HCT116 (cell line): ENCODE measurements around the gene STON1. TPM values are rescaled to one million over a fixed set of nuclear protein-coding genes. Genes with fewer than 3 reads are reported as not detected.

Source experiments
- ATAC-seq: fragments of 200-7000 bp; cut with Tn5 transposase; 2 replicates; pipeline ENCODE4 v1.9.1; 2020; ENCODE audit warnings: mild to moderate bottlenecking, moderate library complexity
- BruUV-seq: library from RNA; stranded (reverse); fragments of 400-500 nt; replicated peaks from 2 replicates; lab custom pipeline; 2021; lab: Mats Ljungman, UMichigan
- CTCF ChIA-PET: fragments of 300-600 bp; sonication (Branson Sonifier 250); formaldehyde crosslinking; loops from one replicate; lab custom pipeline; 2021; ENCODE audit warnings: antibody characterized with exemption; lab: Charles Lee
- POLR2A ChIA-PET: fragments of 300-600, 350-600 bp; sonication (Branson Sonifier 250); formaldehyde crosslinking; loops from one replicate; lab custom pipeline; 2021; ENCODE audit warnings: antibody characterized with exemption; lab: Charles Lee
- RAD21 ChIA-PET, 2 experiments: fragments of 300-600 bp; sonication (Branson Sonifier 250); formaldehyde crosslinking; loops; one replicate each; lab custom pipeline; 2023; ENCODE audit warnings: low total read pairs in 2 of 2; ENCODE audit not compliant: uncharacterized antibody in 2 of 2, unreplicated experiment in 2 of 2, low non-redundant PET in 1 of 2; lab: Charles Lee
- DNase-seq: peaks from one replicate; pipeline ENCODE4 v3.0.0-alpha.2; 2010; ENCODE audit warnings: low read depth, low spot score
- H2AFZ ChIP-seq: fragments of 200-600 bp; shearing (Covaris generic), sonication (generic); 2 replicates; pipeline ENCODE4 v1.6.1; 2017; ENCODE audit warnings: low read depth, mixed run types, mixed read lengths, antibody characterized with exemption, low read length; ENCODE audit not compliant: poor library complexity, severe bottlenecking
- H3K27ac ChIP-seq: 2 replicates; pipeline ENCODE4 v1.5.1; 2012; ENCODE audit warnings: low read depth, low read length
- H3K27me3 ChIP-seq: fragments of 200-600 bp; sonication (generic); 2 replicates; pipeline ENCODE4 v1.6.1; 2016; ENCODE audit warnings: mixed run types, low read length, mixed read lengths; ENCODE audit not compliant: insufficient read depth
- H3K36me3 ChIP-seq, 2 experiments: fragments of 200-500 bp in 1 of 2; fragments of 200-600 bp in 1 of 2; sonication (Bioruptor generic) in 1 of 2; sonication (generic) in 1 of 2; 2 replicates each; pipeline versions ENCODE4 v1.5.1 to v1.6.1; 2014 to 2016; ENCODE audit warnings: low read length in 2 of 2, inconsistent platforms in 1 of 2, mixed read lengths in 1 of 2, mixed run types in 1 of 2; ENCODE audit not compliant: insufficient read depth in 2 of 2, control insufficient read depth in 1 of 2
- H3K4me1 ChIP-seq, 2 experiments: fragments of 200-600 bp in 1 of 2; sonication (generic) in 1 of 2; 2 replicates each; pipeline versions ENCODE4 v1.5.1 to v1.6.1; 2012 to 2017; ENCODE audit warnings: low read length in 2 of 2, inconsistent platforms in 1 of 2, mild to moderate bottlenecking in 1 of 2, mixed read lengths in 1 of 2, mixed run types in 1 of 2, moderate library complexity in 1 of 2; ENCODE audit not compliant: insufficient read depth in 2 of 2, control insufficient read depth in 1 of 2
- H3K4me2 ChIP-seq: fragments of 200-600 bp; sonication (generic); 2 replicates; pipeline ENCODE4 v1.6.1; 2017; ENCODE audit warnings: mixed run types, low read length, mixed read lengths
- H3K4me3 ChIP-seq, 2 experiments: fragments of 200-600 bp in 1 of 2; sonication (generic) in 1 of 2; replicated peaks in 1 of 2; 2 replicates each; pipeline ENCODE4 v1.5.1; 2011 to 2016; ENCODE audit warnings: low read length in 2 of 2, control low read depth in 1 of 2, low read depth in 1 of 2, mild to moderate bottlenecking in 1 of 2, mixed read lengths in 1 of 2, mixed run types in 1 of 2
- H3K79me2 ChIP-seq: fragments of 200-600 bp; sonication (generic); 2 replicates; pipeline ENCODE4 v1.6.1; 2017; ENCODE audit warnings: mild to moderate bottlenecking, mixed run types, low read length, moderate library complexity, mixed read lengths; ENCODE audit not compliant: insufficient read depth
- H3K9ac ChIP-seq: fragments of 200-600 bp; sonication (generic); 2 replicates; pipeline ENCODE4 v1.6.1; 2016; ENCODE audit warnings: low read length, mixed read lengths
- H3K9me2 ChIP-seq: fragments of 200-600 bp; sonication (generic), shearing (Covaris generic); 2 replicates; pipeline ENCODE4 v1.6.1; 2017; ENCODE audit warnings: mixed run types, mild to moderate bottlenecking, moderate library complexity; ENCODE audit not compliant: insufficient read depth
- H3K9me3 ChIP-seq, 2 experiments: fragments of 200-500 bp in 1 of 2; fragments of 200-600 bp in 1 of 2; sonication (Bioruptor generic) in 1 of 2; sonication (generic) in 1 of 2; 2 replicates each; pipeline ENCODE4 v1.6.1; 2014 to 2017; ENCODE audit warnings: low read length in 2 of 2, mixed read lengths in 2 of 2, inconsistent platforms in 1 of 2, low read depth in 1 of 2, mild to moderate bottlenecking in 1 of 2, mixed run types in 1 of 2, moderate library complexity in 1 of 2; ENCODE audit not compliant: control insufficient read depth in 1 of 2, insufficient read depth in 1 of 2
- H4K20me1 ChIP-seq: fragments of 200-600 bp; sonication (generic), shearing (Covaris generic); 2 replicates; pipeline ENCODE4 v1.6.1; 2017; ENCODE audit warnings: mixed run types, mild to moderate bottlenecking, moderate library complexity; ENCODE audit not compliant: insufficient read depth
- CBX3 ChIP-seq: IDR thresholded peaks from 2 replicates; pipeline ENCODE4 v1.6.1; 2012; ENCODE audit warnings: low read depth
- CTCF ChIP-seq, 3 experiments: fragments of 200-600 bp in 1 of 3; sonication (generic) in 1 of 3; IDR thresholded peaks in 2 of 3; conservative IDR thresholded peaks in 1 of 3; 2 replicates each; pipeline ENCODE4 v1.5.1; 2012 to 2017; ENCODE audit warnings: low read depth in 2 of 3, low read length in 2 of 3, antibody characterized with exemption in 1 of 3, borderline replicate concordance in 1 of 3, control low read depth in 1 of 3, mild to moderate bottlenecking in 1 of 3, mixed read lengths in 1 of 3, mixed run types in 1 of 3, moderate library complexity in 1 of 3; ENCODE audit not compliant: insufficient read depth in 1 of 3
- ELF1 ChIP-seq: IDR thresholded peaks from 2 replicates; pipeline ENCODE4 v1.6.1; 2012; ENCODE audit warnings: low read depth, borderline replicate concordance
- POLR2A ChIP-seq: IDR thresholded peaks from 2 replicates; pipeline ENCODE4 v1.7.0; 2011; ENCODE audit warnings: borderline replicate concordance; ENCODE audit not compliant: insufficient read depth, insufficient read length; ENCODE audit errors: extremely low read depth
- REST ChIP-seq: IDR thresholded peaks from 2 replicates; pipeline ENCODE4 v1.6.1; 2012; ENCODE audit warnings: low read depth
- SRF ChIP-seq: IDR thresholded peaks from 2 replicates; pipeline ENCODE4 v1.6.1; 2012; ENCODE audit warnings: low read depth
- TCF7L2 ChIP-seq: IDR thresholded peaks from 2 replicates; pipeline ENCODE4 v1.7.0; 2011; ENCODE audit warnings: borderline replicate concordance, inconsistent platforms; ENCODE audit not compliant: insufficient read depth, insufficient read length; ENCODE audit errors: extremely low read depth
- YY1 ChIP-seq: IDR thresholded peaks from 2 replicates; pipeline ENCODE4 v1.6.1; 2011; ENCODE audit warnings: low read length, low read depth, moderate library complexity, mild to moderate bottlenecking; ENCODE audit not compliant: insufficient replicate concordance; ENCODE audit errors: extremely low read depth
- ZFX ChIP-seq: fragments of 450-650 bp; IDR thresholded peaks from 2 replicates; pipeline ENCODE4 v1.6.1; 2017
- ZNF274 ChIP-seq: fragments of 200-500 bp; sonication (Bioruptor generic); IDR thresholded peaks from 2 replicates; pipeline ENCODE4 v1.6.1; 2014; ENCODE audit warnings: mild to moderate bottlenecking, low read depth, low read length, inconsistent platforms
- intact Hi-C: fragments of 100-400 bp; cut with micrococcal nuclease; formaldehyde crosslinking; loops from 2 replicates; pipeline ENCODE4 v1.10.0; 2022
- total RNA-seq: library from RNA; stranded (reverse); gene quantifications from one replicate; pipeline ENCODE4 v1.2.1, GENCODE V29; 2021; ENCODE audit not compliant: unreplicated experiment

STON1 gene
- total RNA-seq, 1 experiment from 2014 or later = 1.4 TPM

- ChIA-PET CTCF (no interaction called here), POLR2A (no interaction called here), RAD21 (no interaction called here)
- DNase-seq (no peak), ATAC-seq (no peak)
- no peak overlapping the region for H3K27ac ChIP-seq
- H4K20me1 ChIP-seq = no peaks in the 10 kb centered on the region
- H3K9ac ChIP-seq = no peak overlapping the region
- no peaks in the 10 kb centered on the region for H3K9me2 ChIP-seq
- H3K79me2 ChIP-seq = no peaks in the 10 kb centered on the region
- H3K27me3 ChIP-seq = no peaks in the 10 kb centered on the region
- TF ChIP-seq ZNF274 (no peak), TCF7L2 (no peak), SRF (no peak)
- BruUV-seq = no TSS peak
- H3K4me3 ChIP-seq = no peak overlapping the region
- no peak overlapping the region for H2AFZ ChIP-seq
- H3K36me3 ChIP-seq = peaks cover 3 to 9% of the 10 kb centered on the region in 2 experiments
- intact Hi-C loops = no loop called here
- H3K4me1 ChIP-seq = no peaks in the 10 kb centered on the region
- no peaks in the 10 kb centered on the region for H3K9me3 ChIP-seq
- H3K4me2 ChIP-seq = no peak overlapping the region
Observed at GRCh38 chr2:48482769-48483168, 47.2 kb upstream of the STON1 start.

- Histone ChIP-seq H2AFZ (no peak overlapping the region), H3K9me2 (no peaks in the 10 kb centered on the region), H4K20me1 (no peaks in the 10 kb centered on the region), H3K9me3 (no peaks in the 10 kb centered on the region), H3K79me2 (no peaks in the 10 kb centered on the region), H3K4me1 (no peaks in the 10 kb centered on the region), H3K9ac (no peak overlapping the region), H3K4me3 (no peak overlapping the region), H3K36me3 (peaks cover 3 to 11% of the 10 kb centered on the region in 2 experiments), H3K4me2 (no peak overlapping the region), H3K27ac (no peak overlapping the region), H3K27me3 (no peaks in the 10 kb centered on the region)
- RAD21 ChIA-PET = no interaction called here
- CTCF ChIA-PET = no interaction called here
- POLR2A ChIA-PET = no interaction called here
- no peak for DNase-seq
- intact Hi-C loops = no loop called here
- no peak for ATAC-seq
- no TSS peak for BruUV-seq
- TF ChIP-seq YY1 (no peak), POLR2A (no peak), CTCF (IDR thresholded peaks at IDR 0.05 in 2 of 3, conservative IDR thresholded peaks at IDR 0.05 in 1 of 3; ENCODE audit: borderline replicate concordance in 1 of 3, insufficient read depth in 1 of 3, low read depth in 2 of 3, low read length in 2 of 3) (no peak), TCF7L2 (no peak), ELF1 (no peak), REST (no peak), ZFX (no peak), CBX3 (no peak)
Observed at GRCh38 chr2:48483506-48483905, 46.4 kb upstream of the STON1 start.
